BJ (cell line): ENCODE data around the gene CPNE1. TPM values are rescaled to one million over a fixed set of nuclear protein-coding genes. Genes with fewer than 3 reads are reported as not detected.
A peak's percentile ranks its signal among the peaks of the same experiment; 100 is the strongest.

Source experiments
- CTCF ChIA-PET: fragments of 350-600 bp; formaldehyde crosslinking; extraction: SDS; loops from one replicate; lab custom pipeline; 2021; ENCODE audit warnings: antibody characterized with exemption, inconsistent platforms; lab: Yijun Ruan, JAX
- POLR2A ChIA-PET: fragments of 300-600 bp; sonication (Branson Sonifier 250); formaldehyde crosslinking; extraction: SDS; loops from one replicate; lab custom pipeline; 2021; ENCODE audit warnings: antibody characterized with exemption; lab: Charles Lee
- DNase-seq: peaks from one replicate; pipeline ENCODE4 v3.0.0-alpha.2; 2011; ENCODE audit warnings: low read depth
- H3K27me3 ChIP-seq: 2 replicates; pipeline ENCODE4 v1.6.0; 2011; ENCODE audit warnings: low read length; ENCODE audit not compliant: control insufficient read depth, insufficient read depth
- H3K36me3 ChIP-seq: 2 replicates; pipeline ENCODE4 v1.5.1; 2011; ENCODE audit warnings: low read length; ENCODE audit not compliant: control insufficient read depth, insufficient read depth
- H3K4me3 ChIP-seq: 2 replicates; pipeline ENCODE4 v1.5.1; 2011; ENCODE audit warnings: low read depth, mild to moderate bottlenecking, control low read depth, low read length
- polyA plus RNA-seq: library from polyadenylated mRNA; depleted of rRNA; stranded (reverse); fragments of >200 nt; gene quantifications from 2 replicates; pipeline ENCODE4 v1.2.3, GENCODE V29; 2011
- TF ChIP-seq, protein P1 (sequence below): IDR thresholded peaks from 2 replicates; pipeline ENCODE4 v1.5.1; 2011; ENCODE audit warnings: low read depth, mild to moderate bottlenecking, control low read depth, inconsistent platforms, low read length, moderate library complexity; ENCODE audit not compliant: insufficient read depth

CPNE1 gene
- polyA plus RNA-seq, 1 experiment, result 217 TPM

DNA sequence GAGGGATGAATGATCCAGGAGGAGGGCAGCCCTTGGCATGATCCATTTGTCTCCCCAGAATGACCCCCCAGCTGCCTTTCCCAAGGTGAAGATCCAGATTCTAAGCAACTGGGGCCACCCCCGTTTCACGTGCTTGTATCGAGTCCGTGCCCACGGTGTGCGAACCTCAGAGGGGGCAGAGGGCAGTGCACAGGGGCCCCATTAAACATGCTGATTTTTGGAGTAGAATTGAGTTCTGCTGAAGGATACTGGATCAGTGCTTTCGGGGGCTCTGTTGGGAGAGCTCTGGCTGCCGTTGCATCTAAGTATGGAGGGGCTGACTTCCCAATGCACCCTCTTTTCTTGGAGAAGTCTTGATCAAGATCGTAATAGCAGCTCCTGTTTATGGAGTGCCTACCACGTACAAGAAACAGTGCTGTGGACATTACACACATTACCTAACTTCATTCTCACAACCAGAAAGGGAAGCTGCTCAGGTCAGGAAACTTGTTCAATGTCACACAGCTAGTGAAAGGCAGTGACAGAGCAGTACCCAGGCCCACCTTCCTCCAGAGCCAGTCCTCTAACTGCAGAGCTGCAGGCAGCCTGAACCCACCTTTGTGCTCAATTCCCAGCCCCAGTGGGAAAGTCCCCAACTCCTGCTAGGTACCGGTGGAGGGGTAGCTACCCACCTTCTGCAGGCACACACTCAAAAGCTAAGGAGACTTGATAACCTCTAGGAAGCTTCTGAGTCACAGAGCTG is 43.7 kb downstream of the CPNE1 start:
- no peak for DNase-seq
- ChIA-PET POLR2A (no interaction called here), CTCF (interaction anchor here (1.0 to 3.4 kb wide), 5 partner anchors 10 to 333 kb away, joined by 3 to 29 read pairs (median 5); partner anchors contain the start of gene SCAND1)
- Histone ChIP-seq H3K36me3 (peaks cover 10% of the 10 kb centered on the region), H3K4me3 (no peak overlapping the region), H3K27me3 (no peaks in the 10 kb centered on the region)
- TF ChIP-seq, protein P1, sequence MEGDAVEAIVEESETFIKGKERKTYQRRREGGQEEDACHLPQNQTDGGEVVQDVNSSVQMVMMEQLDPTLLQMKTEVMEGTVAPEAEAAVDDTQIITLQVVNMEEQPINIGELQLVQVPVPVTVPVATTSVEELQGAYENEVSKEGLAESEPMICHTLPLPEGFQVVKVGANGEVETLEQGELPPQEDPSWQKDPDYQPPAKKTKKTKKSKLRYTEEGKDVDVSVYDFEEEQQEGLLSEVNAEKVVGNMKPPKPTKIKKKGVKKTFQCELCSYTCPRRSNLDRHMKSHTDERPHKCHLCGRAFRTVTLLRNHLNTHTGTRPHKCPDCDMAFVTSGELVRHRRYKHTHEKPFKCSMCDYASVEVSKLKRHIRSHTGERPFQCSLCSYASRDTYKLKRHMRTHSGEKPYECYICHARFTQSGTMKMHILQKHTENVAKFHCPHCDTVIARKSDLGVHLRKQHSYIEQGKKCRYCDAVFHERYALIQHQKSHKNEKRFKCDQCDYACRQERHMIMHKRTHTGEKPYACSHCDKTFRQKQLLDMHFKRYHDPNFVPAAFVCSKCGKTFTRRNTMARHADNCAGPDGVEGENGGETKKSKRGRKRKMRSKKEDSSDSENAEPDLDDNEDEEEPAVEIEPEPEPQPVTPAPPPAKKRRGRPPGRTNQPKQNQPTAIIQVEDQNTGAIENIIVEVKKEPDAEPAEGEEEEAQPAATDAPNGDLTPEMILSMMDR, result no peak

DNA sequence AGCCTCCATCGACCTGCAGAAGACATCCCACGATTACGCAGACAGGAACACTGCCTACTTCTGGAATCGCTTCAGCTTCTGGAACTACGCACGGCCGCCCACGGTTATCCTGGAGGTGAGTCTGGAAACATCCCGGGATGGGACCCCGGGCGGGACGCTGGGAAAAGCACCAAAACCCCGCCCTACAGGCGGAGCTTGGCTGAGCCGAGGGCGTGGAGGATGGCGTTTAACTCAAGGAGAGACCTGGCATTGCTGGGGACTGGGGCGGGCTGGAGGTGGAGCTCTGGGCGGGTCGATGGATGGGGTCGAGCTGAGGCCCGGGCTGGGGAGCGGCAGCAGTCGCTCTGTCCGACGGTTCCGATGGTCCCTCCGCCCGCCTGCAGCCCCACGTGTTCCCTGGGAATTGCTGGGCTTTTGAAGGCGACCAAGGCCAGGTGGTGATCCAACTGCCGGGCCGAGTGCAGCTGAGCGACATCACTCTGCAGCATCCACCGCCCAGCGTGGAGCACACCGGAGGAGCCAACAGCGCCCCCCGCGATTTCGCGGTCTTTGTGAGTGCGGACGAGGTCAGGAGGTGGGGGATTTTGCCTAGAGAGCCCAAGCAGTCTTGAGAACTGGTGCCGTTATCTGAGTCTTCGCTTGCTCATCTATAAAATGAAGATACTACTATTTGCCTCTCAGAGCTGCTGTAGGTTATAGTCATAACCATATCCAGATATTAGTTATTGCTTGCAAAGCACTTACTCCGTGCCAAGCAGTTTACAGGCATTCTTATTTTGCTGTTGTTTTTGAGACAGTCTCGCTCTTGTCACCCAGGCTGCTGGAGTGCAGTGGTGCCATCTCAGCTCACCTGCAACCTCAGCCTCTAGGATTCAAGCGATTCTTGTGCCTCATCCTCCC is 45.3 kb downstream of the CPNE1 start:
- TF ChIP-seq, protein P1, result peak; percentile 63
- Histone ChIP-seq H3K4me3 (peak overlapping the region; percentile 57), H3K27me3 (no peaks in the 10 kb centered on the region), H3K36me3 (peaks cover 6% of the 10 kb centered on the region)
- CTCF ChIA-PET, result interaction anchor here (0.8 to 3.4 kb wide), 15 partner anchors 8 to 335 kb away, joined by 3 to 29 read pairs (median 4); partner anchors contain the start of genes ERGIC3 and SCAND1
- no peak for DNase-seq
- POLR2A ChIA-PET, result interaction anchor here (0.6 kb wide), 1 partner anchor 15 kb away, joined by 3 read pairs; no protein-coding TSS in a partner anchor

GRCh38 chr20:35618263-35619131 is 46.2 kb downstream of the CPNE1 start:
- Histone ChIP-seq H3K27me3 (no peaks in the 10 kb centered on the region), H3K36me3 (peaks cover 6% of the 10 kb centered on the region), H3K4me3 (peak overlapping the region; percentile 57)
- no peak for DNase-seq
- CTCF ChIA-PET, result interaction anchor here (0.8 to 3.4 kb wide), 14 partner anchors 9 to 336 kb away, joined by 3 to 29 read pairs (median 5); partner anchors contain the start of genes ERGIC3 and SCAND1
- POLR2A ChIA-PET, result interaction anchor here (0.7 kb wide), 1 partner anchor 62 kb away, joined by 3 read pairs; no protein-coding TSS in a partner anchor
- TF ChIP-seq, protein P1, result no peak

- TF ChIP-seq, protein P1, result peak; percentile 51
- H3K36me3 ChIP-seq, result peaks cover 6% of the 10 kb centered on the region
- peak overlapping the region; percentile 57 for H3K4me3 ChIP-seq
- H3K27me3 ChIP-seq, result no peaks in the 10 kb centered on the region
- ChIA-PET CTCF (interaction anchor here (1.0 to 2.2 kb wide), 10 partner anchors 10 to 336 kb away, joined by 3 to 12 read pairs (median 6); partner anchors contain the start of gene SCAND1), POLR2A (interaction anchor here (0.7 kb wide), 1 partner anchor 61 kb away, joined by 3 read pairs; no protein-coding TSS in a partner anchor)
- no peak for DNase-seq
Observed at GRCh38 chr20:35617397-35618262, 47.1 kb downstream of the CPNE1 start.
